Measurements from ENCODE around the gene SMS. TPM values are rescaled to one million over a fixed set of nuclear protein-coding genes. Genes with fewer than 3 reads are reported as not detected.

Gene SMS
- total RNA-seq = 100 to 1,000 TPM in 1 of 2 donors, 10 to 100 TPM in 1; 57.0 to 116 TPM

GRCh38 chrX:21940356-21940829 lies at the start of gene SMS:
Gene SMS, plus strand, starts transcription at chrX:21940709. Its CDS starts 116 bp downstream, at chrX:21940825.
- no peaks in the 10 kb centered on the region for H3K4me1 ChIP-seq (replicated peaks)
- peak within 1 kb of the TSS; percentile 49 to 50 for H3K4me3 ChIP-seq
- no peaks in the 10 kb centered on the region for H3K9me3 ChIP-seq
- peak within 1 kb of the TSS; percentile 61 to 72 for H3K27ac ChIP-seq
- WGBS = 0% methylated on average over 7 of the region's 46 CpGs
- intact Hi-C loops (cut with DNase I) = no loop called here
- peak; percentile 5 for TF ChIP-seq POLR2AphosphoS5 (IDR thresholded peaks at IDR 0.05)
- TF ChIP-seq CTCF (IDR thresholded peaks at IDR 0.05) = no peak
- peak; percentile 62 for TF ChIP-seq POLR2A (IDR thresholded peaks at IDR 0.05)
- H3K27me3 ChIP-seq (replicated peaks; ENCODE audit: insufficient read depth) = no peaks in the 10 kb centered on the region
- H3K36me3 ChIP-seq = no peaks in the 10 kb centered on the region
- peak; percentile 58 for DNase-seq (ENCODE audit: low spot score)

GRCh38 chrX:21905313-21905712 lies 35.2 kb upstream of the SMS start:
- Histone ChIP-seq H3K36me3 (no peaks in the 10 kb centered on the region), H3K27me3 (replicated peaks; ENCODE audit: insufficient read depth) (no peaks in the 10 kb centered on the region), H3K27ac (no peak overlapping the region), H3K9me3 (no peaks in the 10 kb centered on the region), H3K4me3 (no peak overlapping the region), H3K4me1 (replicated peaks) (no peaks in the 10 kb centered on the region)
- DNase-seq (ENCODE audit: low spot score) = no peak
- WGBS = 61% methylated on average over 2 of the region's 2 CpGs
- intact Hi-C loops (cut with DNase I) = no loop called here
- no peak for TF ChIP-seq CTCF (IDR thresholded peaks at IDR 0.05)
- TF ChIP-seq POLR2A (IDR thresholded peaks at IDR 0.05) = no peak
- no peak for TF ChIP-seq POLR2AphosphoS5 (IDR thresholded peaks at IDR 0.05)

DNA sequence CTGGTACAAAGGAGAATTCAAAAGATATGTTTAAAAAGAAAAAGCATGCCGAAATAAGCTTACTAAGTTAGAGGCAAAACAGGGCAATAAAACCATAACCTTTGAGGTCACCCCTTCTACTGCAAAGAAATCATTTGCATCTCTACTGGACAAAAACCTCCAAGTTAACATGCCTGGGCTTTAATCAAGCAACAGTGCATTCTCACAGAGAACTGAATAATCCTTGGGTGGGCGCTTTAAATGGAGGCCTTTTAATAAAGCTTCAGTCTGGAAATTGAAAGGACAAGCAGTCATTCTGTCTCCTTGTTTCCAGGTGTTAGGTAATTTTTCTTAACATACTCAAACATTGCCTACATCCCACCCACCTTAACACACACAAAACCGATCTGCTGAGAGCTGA lies 34.6 kb upstream of the SMS start:
- 61% methylated on average over 3 of the region's 3 CpGs for WGBS
- intact Hi-C loops (cut with DNase I) = no loop called here
- no peaks in the 10 kb centered on the region for H3K4me1 ChIP-seq (replicated peaks)
- TF ChIP-seq POLR2A (IDR thresholded peaks at IDR 0.05) (no peak), POLR2AphosphoS5 (IDR thresholded peaks at IDR 0.05) (no peak), CTCF (IDR thresholded peaks at IDR 0.05) (no peak)
- H3K4me3 ChIP-seq = no peak overlapping the region
- no peaks in the 10 kb centered on the region for H3K27me3 ChIP-seq (replicated peaks; ENCODE audit: insufficient read depth)
- no peaks in the 10 kb centered on the region for H3K9me3 ChIP-seq
- H3K27ac ChIP-seq = no peak overlapping the region
- DNase-seq (ENCODE audit: low spot score) = no peak
- no peaks in the 10 kb centered on the region for H3K36me3 ChIP-seq

DNA sequence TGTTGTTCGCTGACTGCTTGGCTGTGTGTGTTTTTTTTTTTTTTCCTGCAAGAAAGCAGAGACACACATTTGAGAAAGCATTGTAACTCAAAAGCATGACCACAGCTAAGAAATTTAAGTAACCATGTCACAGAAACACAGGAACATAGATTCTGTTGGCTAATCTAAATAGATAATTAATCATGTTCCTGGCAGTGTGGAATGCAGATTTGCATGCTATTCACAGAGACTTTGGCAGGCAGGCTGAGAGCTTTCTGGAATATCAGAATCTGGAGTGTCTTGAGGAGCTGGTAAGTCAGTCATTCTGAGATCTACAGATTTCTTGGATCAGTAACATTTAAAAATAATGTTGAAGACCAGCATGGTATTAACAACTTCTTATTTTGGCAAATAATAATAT lies 33.2 kb upstream of the SMS start:
- 40% methylated on average over 1 of the region's 1 CpG for WGBS
- TF ChIP-seq POLR2A (IDR thresholded peaks at IDR 0.05) = no peak
- TF ChIP-seq POLR2AphosphoS5 (IDR thresholded peaks at IDR 0.05) = no peak
- TF ChIP-seq CTCF (IDR thresholded peaks at IDR 0.05) = no peak
- Histone ChIP-seq H3K27me3 (replicated peaks; ENCODE audit: insufficient read depth) (no peaks in the 10 kb centered on the region), H3K27ac (no peak overlapping the region), H3K36me3 (no peaks in the 10 kb centered on the region), H3K4me1 (replicated peaks) (no peaks in the 10 kb centered on the region), H3K4me3 (no peak overlapping the region), H3K9me3 (no peaks in the 10 kb centered on the region)
- no peak for DNase-seq (ENCODE audit: low spot score)
- intact Hi-C loops (cut with DNase I) = no loop called here

DNA sequence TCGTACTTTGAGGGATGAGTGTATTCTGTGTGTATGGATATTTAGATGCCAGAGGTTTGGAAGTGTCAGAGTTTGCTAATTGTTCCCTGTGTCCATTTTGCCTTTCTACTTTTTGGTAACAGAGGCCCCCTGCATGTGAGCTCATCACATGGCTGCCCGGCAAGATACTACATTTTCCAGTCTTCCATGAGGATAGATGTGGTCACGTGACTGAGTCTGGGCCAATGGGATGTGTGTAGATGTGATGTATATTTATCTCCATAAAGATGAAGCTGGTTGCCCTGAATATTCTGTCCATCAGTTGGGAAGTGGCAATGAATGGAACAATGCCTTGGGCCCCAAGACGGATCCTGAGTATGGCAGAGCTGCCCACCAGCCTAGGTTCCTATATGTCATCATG lies 29.0 kb upstream of the SMS start:
- DNase-seq (ENCODE audit: low spot score) = no peak
- no peaks in the 10 kb centered on the region for H3K9me3 ChIP-seq
- H3K36me3 ChIP-seq = no peaks in the 10 kb centered on the region
- no peak overlapping the region for H3K4me3 ChIP-seq
- TF ChIP-seq CTCF (IDR thresholded peaks at IDR 0.05) (no peak), POLR2A (IDR thresholded peaks at IDR 0.05) (no peak), POLR2AphosphoS5 (IDR thresholded peaks at IDR 0.05) (no peak)
- H3K27ac ChIP-seq = no peak overlapping the region
- no peaks in the 10 kb centered on the region for H3K27me3 ChIP-seq (replicated peaks; ENCODE audit: insufficient read depth)
- 98% methylated on average over 4 of the region's 4 CpGs for WGBS
- intact Hi-C loops (cut with DNase I) = no loop called here
- H3K4me1 ChIP-seq (replicated peaks) = no peaks in the 10 kb centered on the region
